NCI-H774 (cell line): ENCODE results near the gene CACNG3.

Experiments
- DNase-seq: peaks from one replicate; lab custom pipeline; 2025; lab: John Stamatoyannopoulos, UW

Gene CACNG3

GRCh38 chr16:24396350-24397271, 140.5 kb downstream of the CACNG3 start:
- DNase-seq: no peak

GRCh38 chr16:24409045-24409444, 152.9 kb downstream of the CACNG3 start:
- no peak for DNase-seq
